ENCODE results near the gene EGFL8. TPM values are rescaled to one million over a fixed set of nuclear protein-coding genes. Genes with fewer than 3 reads are reported as not detected.
"Not testable (repeated sequence)": the region's sequence is repeated elsewhere in the genome, so short reads cannot be mapped to it uniquely, and the experiment has no call there.

The EGFL8 gene
- total RNA-seq, 1 donor from 2014 or later, result 14.6 TPM

- no peak overlapping the region for H3K27ac ChIP-seq (ENCODE audit: low read depth, low read length)
- no peaks in the 10 kb centered on the region for H3K27me3 ChIP-seq (ENCODE audit: control insufficient read depth in 3 of 3, insufficient read depth in 3 of 3, low read length in 3 of 3)
- peaks cover 36 to 44% (median 37%) of the 10 kb centered on the region in 3 donors for H3K36me3 ChIP-seq (ENCODE audit: control insufficient read depth in 3 of 3, insufficient read depth in 3 of 3, low read length in 3 of 3)
- H3K9me3 ChIP-seq (ENCODE audit: control insufficient read depth in 3 of 3, low read length in 3 of 3), result no peaks in the 10 kb centered on the region
- no peak overlapping the region for H3K4me3 ChIP-seq (ENCODE audit: low read length in 3 of 3)
- H3K9ac ChIP-seq (ENCODE audit: low read depth in 1 of 3, low read length in 3 of 3), result peak overlapping the region in 2 of 3 donors; percentile 40 to 57
- H3K4me1 ChIP-seq (ENCODE audit: control insufficient read depth in 3 of 3, insufficient read depth in 3 of 3, low read length in 3 of 3), result peaks cover 46 to 57% (median 53%) of the 10 kb centered on the region in 3 donors
Observed at GRCh38 chr6:32182555-32182981, 18.2 kb downstream of the EGFL8 start.

GRCh38 chr6:32183030-32183429, 18.6 kb downstream of the EGFL8 start:
- Histone ChIP-seq H3K4me3 (ENCODE audit: low read length in 3 of 3) (no peak overlapping the region), H3K9me3 (ENCODE audit: control insufficient read depth in 3 of 3, low read length in 3 of 3) (no peaks in the 10 kb centered on the region), H3K27ac (ENCODE audit: low read depth, low read length) (peak overlapping the region; percentile 26), H3K4me1 (ENCODE audit: control insufficient read depth in 3 of 3, insufficient read depth in 3 of 3, low read length in 3 of 3) (peaks cover 50 to 60% (median 56%) of the 10 kb centered on the region in 3 donors), H3K36me3 (ENCODE audit: control insufficient read depth in 3 of 3, insufficient read depth in 3 of 3, low read length in 3 of 3) (peaks cover 39 to 47% (median 41%) of the 10 kb centered on the region in 3 donors), H3K27me3 (ENCODE audit: control insufficient read depth in 3 of 3, insufficient read depth in 3 of 3, low read length in 3 of 3) (no peaks in the 10 kb centered on the region), H3K9ac (ENCODE audit: low read depth in 1 of 3, low read length in 3 of 3) (peak overlapping the region in 2 of 3 donors; percentile 40 to 54)

- peaks cover 55 to 65% (median 61%) of the 10 kb centered on the region in 3 donors for H3K4me1 ChIP-seq (ENCODE audit: control insufficient read depth in 3 of 3, insufficient read depth in 3 of 3, low read length in 3 of 3)
- peaks cover 39 to 47% (median 41%) of the 10 kb centered on the region in 3 donors for H3K36me3 ChIP-seq (ENCODE audit: control insufficient read depth in 3 of 3, insufficient read depth in 3 of 3, low read length in 3 of 3)
Observed at GRCh38 chr6:32183483-32184083, 19.2 kb downstream of the EGFL8 start.

GRCh38 chr6:32184084-32184640, 19.8 kb downstream of the EGFL8 start, which contains the start of gene AGER:
Gene AGER, minus strand, starts transcription at chr6:32184253. Its CDS starts 31 bp downstream, at chr6:32184222.
- peak within 1 kb of the TSS in 1 of 3 donors; percentile 54 for H3K9ac ChIP-seq (ENCODE audit: low read depth in 1 of 3, low read length in 3 of 3)
- no peaks in the 10 kb centered on the region for H3K9me3 ChIP-seq (ENCODE audit: control insufficient read depth in 3 of 3, low read length in 3 of 3)
- peaks cover 55 to 65% (median 62%) of the 10 kb centered on the region in 3 donors for H3K4me1 ChIP-seq (ENCODE audit: control insufficient read depth in 3 of 3, insufficient read depth in 3 of 3, low read length in 3 of 3)
- H3K4me3 ChIP-seq (ENCODE audit: low read length in 3 of 3), result no peak within 1 kb of the TSS
- H3K27ac ChIP-seq (ENCODE audit: low read depth, low read length), result peak within 1 kb of the TSS; percentile 73
- H3K36me3 ChIP-seq (ENCODE audit: control insufficient read depth in 3 of 3, insufficient read depth in 3 of 3, low read length in 3 of 3), result peaks cover 39 to 47% (median 41%) of the 10 kb centered on the region in 3 donors
- no peaks in the 10 kb centered on the region for H3K27me3 ChIP-seq (ENCODE audit: control insufficient read depth in 3 of 3, insufficient read depth in 3 of 3, low read length in 3 of 3)

More at GRCh38 chr6:32183483-32184083, 19.2 kb downstream of the EGFL8 start:
- Histone ChIP-seq H3K4me3 (ENCODE audit: low read length in 3 of 3) (no peak overlapping the region), H3K27ac (ENCODE audit: low read depth, low read length) (peak overlapping the region; percentile 26), H3K9ac (ENCODE audit: low read depth in 1 of 3, low read length in 3 of 3) (peak overlapping the region in 1 of 3 donors; percentile 54), H3K9me3 (ENCODE audit: control insufficient read depth in 3 of 3, low read length in 3 of 3) (no peaks in the 10 kb centered on the region), H3K27me3 (ENCODE audit: control insufficient read depth in 3 of 3, insufficient read depth in 3 of 3, low read length in 3 of 3) (no peaks in the 10 kb centered on the region)

GRCh38 chr6:32185681-32186131, 21.3 kb downstream of the EGFL8 start:
- not testable (repeated sequence) for H3K4me3 ChIP-seq (ENCODE audit: low read length in 3 of 3); H3K27me3 ChIP-seq (ENCODE audit: control insufficient read depth in 3 of 3, insufficient read depth in 3 of 3, low read length in 3 of 3); H3K9me3 ChIP-seq (ENCODE audit: control insufficient read depth in 3 of 3, low read length in 3 of 3)
- peaks cover 27 to 36% (median 33%) of the 10 kb centered on the region in 3 donors for H3K36me3 ChIP-seq (ENCODE audit: control insufficient read depth in 3 of 3, insufficient read depth in 3 of 3, low read length in 3 of 3)
- H3K9ac ChIP-seq (ENCODE audit: low read depth in 1 of 3, low read length in 3 of 3), result peak overlapping the region; percentile 45 to 53 (median 47)
- H3K4me1 ChIP-seq (ENCODE audit: control insufficient read depth in 3 of 3, insufficient read depth in 3 of 3, low read length in 3 of 3), result peaks cover 47 to 64% (median 61%) of the 10 kb centered on the region in 3 donors
- peak overlapping the region; percentile 73 for H3K27ac ChIP-seq (ENCODE audit: low read depth, low read length)

- H3K9ac ChIP-seq (ENCODE audit: low read depth in 1 of 3, low read length in 3 of 3), result peak overlapping the region; percentile 45 to 53 (median 47)
- H3K27ac ChIP-seq (ENCODE audit: low read depth, low read length), result peak overlapping the region; percentile 73
- not testable (repeated sequence) for H3K27me3 ChIP-seq (ENCODE audit: control insufficient read depth in 3 of 3, insufficient read depth in 3 of 3, low read length in 3 of 3); H3K9me3 ChIP-seq (ENCODE audit: control insufficient read depth in 3 of 3, low read length in 3 of 3); H3K4me3 ChIP-seq (ENCODE audit: low read length in 3 of 3)
- peaks cover 48 to 69% (median 63%) of the 10 kb centered on the region in 3 donors for H3K4me1 ChIP-seq (ENCODE audit: control insufficient read depth in 3 of 3, insufficient read depth in 3 of 3, low read length in 3 of 3)
- H3K36me3 ChIP-seq (ENCODE audit: control insufficient read depth in 3 of 3, insufficient read depth in 3 of 3, low read length in 3 of 3), result peaks cover 23 to 30% (median 28%) of the 10 kb centered on the region in 3 donors
Observed at GRCh38 chr6:32186151-32186840, 21.9 kb downstream of the EGFL8 start.

- Histone ChIP-seq H3K36me3 (ENCODE audit: control insufficient read depth in 3 of 3, insufficient read depth in 3 of 3, low read length in 3 of 3) (peaks cover 19 to 29% (median 23%) of the 10 kb centered on the region in 3 donors), H3K9me3 (ENCODE audit: control insufficient read depth in 3 of 3, low read length in 3 of 3) (no peaks in the 10 kb centered on the region), H3K4me3 (ENCODE audit: low read length in 3 of 3) (no peak overlapping the region), H3K4me1 (ENCODE audit: control insufficient read depth in 3 of 3, insufficient read depth in 3 of 3, low read length in 3 of 3) (peaks cover 44 to 68% (median 64%) of the 10 kb centered on the region in 3 donors), H3K27me3 (ENCODE audit: control insufficient read depth in 3 of 3, insufficient read depth in 3 of 3, low read length in 3 of 3) (no peaks in the 10 kb centered on the region), H3K9ac (ENCODE audit: low read depth in 1 of 3, low read length in 3 of 3) (no peak overlapping the region), H3K27ac (ENCODE audit: low read depth, low read length) (no peak overlapping the region)
Observed at GRCh38 chr6:32187009-32187709, 22.8 kb downstream of the EGFL8 start.

- H3K9ac ChIP-seq (ENCODE audit: low read depth in 1 of 3, low read length in 3 of 3), result peak overlapping the region in 2 of 3 donors; percentile 88 to 91
- peaks cover 15 to 24% (median 21%) of the 10 kb centered on the region in 3 donors for H3K36me3 ChIP-seq (ENCODE audit: control insufficient read depth in 3 of 3, insufficient read depth in 3 of 3, low read length in 3 of 3)
- peaks cover 39 to 65% (median 59%) of the 10 kb centered on the region in 3 donors for H3K4me1 ChIP-seq (ENCODE audit: control insufficient read depth in 3 of 3, insufficient read depth in 3 of 3, low read length in 3 of 3)
- H3K4me3 ChIP-seq (ENCODE audit: low read length in 3 of 3), result peak overlapping the region in 2 of 3 donors; percentile 54 to 78
- peak overlapping the region; percentile 97 for H3K27ac ChIP-seq (ENCODE audit: low read depth, low read length)
- H3K9me3 ChIP-seq (ENCODE audit: control insufficient read depth in 3 of 3, low read length in 3 of 3); H3K27me3 ChIP-seq (ENCODE audit: control insufficient read depth in 3 of 3, insufficient read depth in 3 of 3, low read length in 3 of 3): not testable (repeated sequence)
Observed at GRCh38 chr6:32187725-32188380, 23.5 kb downstream of the EGFL8 start.
